Hair follicle dermal papilla cell (primary cell): Measurements from ENCODE around the gene SCAMP2. TPM values are rescaled to one million over a fixed set of nuclear protein-coding genes. Genes with fewer than 3 reads are reported as not detected.

Experiments
- small RNA-seq: library from RNA; depleted of rRNA; stranded (forward); fragments of <200 nt; gene quantifications from one replicate; pipeline ENCODE3, GENCODE V24; 2012
- total RNA-seq: library from RNA; depleted of rRNA; stranded (reverse); fragments of >200 nt; gene quantifications from 2 replicates; pipeline ENCODE4 v1.2.3, GENCODE V29; 2012

Gene SCAMP2, protein sequence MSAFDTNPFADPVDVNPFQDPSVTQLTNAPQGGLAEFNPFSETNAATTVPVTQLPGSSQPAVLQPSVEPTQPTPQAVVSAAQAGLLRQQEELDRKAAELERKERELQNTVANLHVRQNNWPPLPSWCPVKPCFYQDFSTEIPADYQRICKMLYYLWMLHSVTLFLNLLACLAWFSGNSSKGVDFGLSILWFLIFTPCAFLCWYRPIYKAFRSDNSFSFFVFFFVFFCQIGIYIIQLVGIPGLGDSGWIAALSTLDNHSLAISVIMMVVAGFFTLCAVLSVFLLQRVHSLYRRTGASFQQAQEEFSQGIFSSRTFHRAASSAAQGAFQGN
- total RNA-seq = 26.6 and 29.9 TPM in 2 replicates

GRCh38 chr15:74873036-74873755 is at the start of gene SCAMP2:
SCAMP2 (minus strand) TSS chr15:74873365; CDS start chr15:74873255, 110 bp downstream.

DNA sequence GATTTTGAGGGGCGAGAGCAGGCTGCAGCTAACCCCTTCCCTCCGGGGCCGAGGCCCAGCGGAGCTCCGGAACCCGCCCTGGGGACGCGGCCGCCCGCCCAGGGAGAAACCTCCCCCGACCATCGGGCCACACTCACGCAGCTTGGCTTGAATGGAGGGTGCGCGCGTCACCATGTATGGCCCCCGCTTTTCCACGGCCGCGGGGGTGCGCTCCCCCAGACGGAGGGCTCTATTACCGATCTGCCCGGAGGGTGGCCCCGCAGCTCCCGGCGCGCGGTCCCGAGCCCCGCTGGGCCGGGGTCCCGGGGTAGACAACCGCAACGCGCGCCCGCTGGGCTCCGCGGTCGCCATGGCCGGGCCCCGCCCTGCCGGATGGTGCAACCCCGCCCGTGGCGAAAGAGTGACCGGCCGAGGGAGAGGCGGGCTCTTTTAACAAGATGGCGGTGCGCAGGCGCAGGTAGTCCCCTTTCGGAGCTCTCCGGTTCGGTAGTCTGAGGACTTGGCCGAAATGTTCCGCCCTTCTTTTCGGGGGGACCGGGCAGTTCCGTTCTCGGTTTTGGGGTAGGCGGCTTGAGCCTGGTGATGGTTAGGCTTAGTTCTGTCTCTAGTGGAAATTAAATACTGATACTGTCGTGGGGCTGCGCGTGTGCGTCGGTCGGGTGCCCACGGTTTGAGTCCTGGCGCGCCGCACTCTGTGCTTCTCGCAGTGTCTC is 33.4 kb upstream of the SCAMP2 start, which contains the start of gene FAM219B:
TSS of gene FAM219B (minus strand) at position 402 of the 713 bp plus-strand sequence. CDS start at position 351, 51 bp downstream.

DNA sequence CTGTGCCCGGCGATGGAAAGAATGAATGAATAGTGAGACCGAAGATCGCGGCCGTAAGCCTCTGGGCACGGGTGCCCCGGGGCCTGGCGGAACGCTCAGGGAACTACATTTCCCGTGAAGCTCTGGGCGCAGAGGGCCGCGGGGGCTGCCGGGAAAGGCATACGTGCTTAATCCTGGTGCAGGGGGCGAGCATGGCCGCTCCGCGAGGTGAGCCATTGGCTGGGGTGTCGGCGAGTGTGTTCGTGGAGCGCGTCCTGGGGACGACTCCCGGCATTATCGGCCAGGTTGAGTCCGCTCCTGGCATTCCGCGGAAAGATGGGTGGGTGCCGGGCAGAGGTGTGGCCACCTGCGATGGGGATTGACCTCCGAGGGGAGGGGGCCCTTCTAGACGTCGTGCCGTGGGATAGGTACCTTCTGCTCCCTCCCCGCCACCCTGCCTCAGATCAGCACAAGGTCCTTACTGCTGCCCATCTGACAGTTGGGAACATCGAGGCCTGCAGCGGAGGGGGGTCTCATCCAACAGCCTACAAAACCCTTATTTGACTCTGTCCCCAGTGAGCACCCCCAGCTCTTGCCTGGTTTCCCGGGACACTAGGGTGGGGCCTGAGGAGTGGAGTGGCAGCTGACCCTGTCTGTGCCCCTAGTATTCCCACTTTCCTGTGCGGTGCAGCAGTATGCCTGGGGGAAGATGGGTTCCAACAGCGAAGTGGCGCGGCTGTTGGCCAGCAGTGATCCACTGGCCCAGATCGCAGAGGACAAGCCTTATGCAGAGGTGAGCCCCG is 16.9 kb upstream of the SCAMP2 start, which contains the start of gene MPI:
TSS of gene MPI (plus strand) at position 160 of the 782 bp plus-strand sequence. CDS start at position 192, 32 bp downstream.

GRCh38 chr15:74842581-74843444 is 30.4 kb downstream of the SCAMP2 start, which contains the start of gene ULK3:
ULK3 (minus strand) TSS chr15:74843156; CDS start chr15:74843105, 51 bp downstream.

DNA sequence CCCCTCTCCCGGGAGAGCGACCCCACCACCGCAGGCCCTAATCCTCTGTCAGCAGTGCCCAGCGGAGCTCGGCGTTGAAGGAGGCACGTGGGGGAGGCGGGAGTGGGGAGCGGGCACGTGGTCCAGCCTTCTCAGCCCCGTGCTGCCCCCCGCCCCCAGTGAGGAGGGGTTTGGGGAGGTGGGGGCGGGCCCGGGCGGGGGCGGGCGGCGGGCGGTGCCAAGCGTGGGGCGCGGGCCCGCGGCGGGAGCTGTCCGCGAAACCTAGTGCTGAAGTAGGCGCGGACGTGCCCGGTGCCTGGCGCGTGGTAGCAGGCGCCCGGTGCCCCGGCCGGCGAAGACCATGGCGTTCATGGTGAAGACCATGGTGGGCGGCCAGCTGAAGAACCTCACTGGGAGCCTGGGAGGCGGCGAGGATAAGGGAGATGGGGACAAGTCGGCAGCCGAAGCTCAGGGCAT is 46.8 kb downstream of the SCAMP2 start, which contains the start of gene CPLX3:
TSS of gene CPLX3 (plus strand) at position 264 of the 456 bp plus-strand sequence. CDS start at position 341, 77 bp downstream.

GRCh38 chr15:74812533-74812932 is 60.6 kb downstream of the SCAMP2 start, which contains the start of gene LMAN1L:
LMAN1L (plus strand) TSS chr15:74812835; CDS start chr15:74812855, 20 bp downstream.

Small RNA genes within 50 kb of the gene (small RNA-seq; reads per million reads assigned to genes)
- gene CPLX3 (not detected), gene MIR6882 (not detected)

Other genes starting within 250 kb of the SCAMP2 start
- gene EDC3, start 177.3 kb downstream of the SCAMP2 start, total RNA-seq = 14.9 and 69.8 TPM in 2 replicates
- gene CYP1A1, start 147.8 kb downstream of the SCAMP2 start, total RNA-seq = 0.12 and 0.49 TPM in 2 replicates
- gene CYP1A2, start 124.5 kb downstream of the SCAMP2 start, total RNA-seq = not detected in 2 replicates
- 26.4 and 27.9 TPM in 2 replicates for gene CSK, start 91.3 kb downstream of the SCAMP2 start, total RNA-seq
- gene LMAN1L, start 60.5 kb downstream of the SCAMP2 start, total RNA-seq = not detected in 2 replicates
- not detected in 2 replicates for gene CPLX3, start 46.7 kb downstream of the SCAMP2 start, total RNA-seq
- 16.6 and 21.6 TPM in 2 replicates for gene ULK3, start 30.2 kb downstream of the SCAMP2 start, total RNA-seq
- 48.3 and 58.1 TPM in 2 replicates for gene MPI, start 16.7 kb upstream of the SCAMP2 start, total RNA-seq
- gene FAM219B, start 33.5 kb upstream of the SCAMP2 start, total RNA-seq = 53.7 and 57.8 TPM in 2 replicates
- gene COX5A, start 64.7 kb upstream of the SCAMP2 start, total RNA-seq = 15.7 and 23.9 TPM in 2 replicates
- 7.4 and 9.9 TPM in 2 replicates for gene RPP25, start 83.4 kb upstream of the SCAMP2 start, total RNA-seq
- gene SCAMP5, start 122.2 kb upstream of the SCAMP2 start, total RNA-seq = 1.5 and 7.7 TPM in 2 replicates
- gene PPCDC, start 150.2 kb upstream of the SCAMP2 start, total RNA-seq = 6.2 and 11.1 TPM in 2 replicates